K562 (cell line): ENCODE results near the gene FDX2. TPM values are rescaled to one million over a fixed set of nuclear protein-coding genes. Genes with fewer than 3 reads are reported as not detected.

Experiments
- ARID4B ChIP-seq: sonication (generic); formaldehyde crosslinking; IDR thresholded peaks from 2 replicates; pipeline ENCODE4 v1.8.0; 2022; ENCODE audit warnings: mild to moderate bottlenecking, missing genetic modification reagents
- BRD9 ChIP-seq: fragments of 450-650 bp; IDR thresholded peaks from 2 replicates; pipeline ENCODE4 v1.6.1; 2018; ENCODE audit warnings: low read depth; ENCODE audit not compliant: partially characterized antibody
- CBFA2T3 ChIP-seq: fragments of 450-650 bp; IDR thresholded peaks from 2 replicates; pipeline ENCODE4 v1.6.1; 2017
- CBFB ChIP-seq: sonication (generic); formaldehyde crosslinking; IDR thresholded peaks from 2 replicates; pipeline ENCODE4 v1.4.0; 2020; ENCODE audit warnings: mild to moderate bottlenecking, missing genetic modification reagents
- ETS2 ChIP-seq: IDR thresholded peaks from 2 replicates; pipeline ENCODE4 v1.6.1; 2016; ENCODE audit warnings: borderline replicate concordance, missing genetic modification characterization, mild to moderate bottlenecking, moderate library complexity, missing compliant biosample characterization; ENCODE audit not compliant: poor library complexity, severe bottlenecking
- HIVEP1 ChIP-seq: fragments of 250-450 bp; sonication (Bioruptor Pico); IDR thresholded peaks from 2 replicates; pipeline ENCODE4 v1.4.0; 2020; ENCODE audit warnings: mild to moderate bottlenecking
- IRF9 ChIP-seq: fragments of 450-650 bp; IDR thresholded peaks from 2 replicates; pipeline ENCODE4 v1.6.1; 2016; ENCODE audit warnings: missing biosample characterization, missing genetic modification characterization
- POLR2A ChIP-seq: fragments of 450-650 bp; conservative IDR thresholded peaks from 2 replicates; pipeline ENCODE4 v1.6.1; 2016
- RBBP5 ChIP-seq: fragments of 200-600 bp; sonication (generic); IDR thresholded peaks from 2 replicates; pipeline ENCODE4 v1.6.1; 2012; ENCODE audit warnings: borderline replicate concordance, mild to moderate bottlenecking, low read length, control low read depth, inconsistent platforms; ENCODE audit not compliant: insufficient read depth, poor library complexity, severe bottlenecking
- RBFOX2 ChIP-seq: fragments of 200-400 bp; formaldehyde crosslinking; IDR thresholded peaks from 2 replicates; pipeline ENCODE4 v1.6.1; 2017; ENCODE audit warnings: low read depth, mild to moderate bottlenecking, low read length, moderate library complexity
- RBM22 ChIP-seq: fragments of 200-400 bp; formaldehyde crosslinking; IDR thresholded peaks from 2 replicates; pipeline ENCODE4 v1.6.1; 2018; ENCODE audit warnings: low read length, low read depth; ENCODE audit not compliant: poor library complexity, severe bottlenecking
- SAP30 ChIP-seq: fragments of 200-600 bp; sonication (generic); IDR thresholded peaks from 2 replicates; pipeline ENCODE4 v1.6.1; 2012; ENCODE audit warnings: borderline replicate concordance, low read depth, mild to moderate bottlenecking, moderate library complexity, low read length, control low read depth, inconsistent platforms; ENCODE audit not compliant: insufficient read depth, poor library complexity, severe bottlenecking
- SIN3B ChIP-seq: fragments of 450-650 bp; IDR thresholded peaks from 2 replicates; pipeline ENCODE4 v1.6.1; 2017; ENCODE audit warnings: low read depth, mild to moderate bottlenecking, moderate library complexity
- SMAD1 ChIP-seq: fragments of 150-350 bp; IDR thresholded peaks from 2 replicates; pipeline ENCODE4 v1.6.1; 2014; ENCODE audit warnings: low read length, low read depth; ENCODE audit not compliant: partially characterized antibody
- ZFP1 ChIP-seq: fragments of 450-650 bp; formaldehyde crosslinking; IDR thresholded peaks from 2 replicates; pipeline ENCODE4 v1.4.0; 2020; ENCODE audit warnings: mild to moderate bottlenecking, mixed read lengths
- ZNF165 ChIP-seq: fragments of 250-450 bp; sonication (Bioruptor Pico); IDR thresholded peaks from 2 replicates; pipeline ENCODE4 v1.4.0; 2020; ENCODE audit warnings: borderline replicate concordance
- ZNF57 ChIP-seq: fragments of 450-650 bp; formaldehyde crosslinking; IDR thresholded peaks from 2 replicates; pipeline ENCODE4 v1.4.0; 2020; ENCODE audit warnings: mild to moderate bottlenecking, moderate library complexity
- polyA plus RNA-seq, 8 experiments: library from polyadenylated mRNA; depleted of rRNA in 4 of 8; stranded (reverse) in 5 of 8; unstranded in 3 of 8; fragments of >200 nt; fragmentation: Nextera tagmentation in 2 of 8; fragmentation: Illumina TruSeq in 1 of 8; extraction: Ambion mirVana in 2 of 8; extraction: Trizol in 1 of 8; gene quantifications; 2 replicates each; pipeline versions ENCODE4 v1.2.1 to v1.2.3, GENCODE V29; 2011 to 2014; ENCODE audit warnings: inconsistent platforms in 1 of 8, missing spikeins in 1 of 8
- total RNA-seq, 7 experiments: library from RNA; depleted of rRNA in 6 of 7; stranded (reverse); fragments of >200 nt in 6 of 7; fragmentation: Illumina TruSeq in 2 of 7; extraction: Trizol in 2 of 7; gene quantifications; 2 replicates each; pipeline versions ENCODE4 v1.2.1 to v1.2.3, GENCODE V29; 2011 to 2021; ENCODE audit warnings: low replicate concordance in 1 of 7
- TF ChIP-seq, protein P1 (sequence below): fragments of 450-650 bp; IDR thresholded peaks from 2 replicates; pipeline ENCODE4 v1.6.1; 2016; ENCODE audit warnings: low read depth, mild to moderate bottlenecking, moderate library complexity
- TF ChIP-seq, protein P2 (sequence below), 2 experiments: IDR thresholded peaks; 2 replicates each; pipeline ENCODE4 v1.6.1; 2011; ENCODE audit warnings: borderline replicate concordance in 1 of 2, control low read depth in 1 of 2, low read depth in 1 of 2, low read length in 1 of 2, mild to moderate bottlenecking in 1 of 2, mixed read lengths in 1 of 2, moderate library complexity in 1 of 2; ENCODE audit not compliant: insufficient read depth in 1 of 2, insufficient read length in 1 of 2, poor library complexity in 1 of 2, severe bottlenecking in 1 of 2; ENCODE audit errors: extremely low read depth in 1 of 2
- TF ChIP-seq, protein P3 (sequence below): sonication (generic); formaldehyde crosslinking; IDR thresholded peaks from 2 replicates; pipeline ENCODE4 v1.8.0; 2022; ENCODE audit warnings: missing genetic modification reagents, mild to moderate bottlenecking, moderate library complexity, borderline replicate concordance

Gene FDX2
- total and polyA plus RNA-seq, 9 of the 15 experiments (the other 6 are each of a cell fraction or from before 2014, with no cell fraction given): 2.5 to 49.8 (median 29.7) TPM

DNA sequence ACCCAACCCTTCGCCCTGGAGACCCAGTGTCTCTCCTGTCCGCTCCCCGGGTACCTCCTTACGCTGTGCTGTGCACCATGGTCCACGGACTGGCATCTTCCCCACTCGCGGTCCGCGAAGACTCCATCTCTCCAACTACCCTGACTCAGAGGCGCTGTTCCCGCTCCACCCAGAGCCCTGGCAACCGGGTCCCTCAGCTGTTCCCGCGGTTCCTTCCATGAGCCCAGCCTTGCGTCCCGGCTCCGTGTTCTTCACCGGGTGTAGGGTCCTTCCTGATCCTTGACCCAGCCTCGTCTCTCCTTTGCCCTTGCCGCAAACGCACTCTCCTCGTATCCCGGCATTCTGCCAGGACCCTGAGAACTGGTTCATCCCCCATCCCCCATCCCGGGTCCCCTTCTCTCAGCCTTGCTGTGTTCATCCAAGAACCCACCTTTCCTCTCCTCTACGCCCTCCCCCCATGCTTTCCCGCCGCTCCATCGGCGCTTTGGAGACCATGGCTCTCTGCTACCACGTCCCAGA is 25.4 kb downstream of the FDX2 start (continued):
- TF ChIP-seq, protein P1, sequence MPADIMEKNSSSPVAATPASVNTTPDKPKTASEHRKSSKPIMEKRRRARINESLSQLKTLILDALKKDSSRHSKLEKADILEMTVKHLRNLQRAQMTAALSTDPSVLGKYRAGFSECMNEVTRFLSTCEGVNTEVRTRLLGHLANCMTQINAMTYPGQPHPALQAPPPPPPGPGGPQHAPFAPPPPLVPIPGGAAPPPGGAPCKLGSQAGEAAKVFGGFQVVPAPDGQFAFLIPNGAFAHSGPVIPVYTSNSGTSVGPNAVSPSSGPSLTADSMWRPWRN: no peak
- TF ChIP-seq ZFP1 (CRISPR knock-in tag): no peak
- TF ChIP-seq SMAD1: peak; percentile 42
- peak; percentile 68 for TF ChIP-seq POLR2A
- no peak for TF ChIP-seq ZNF57
- peak; percentile 23 for TF ChIP-seq RBM22
- TF ChIP-seq, protein P2, sequence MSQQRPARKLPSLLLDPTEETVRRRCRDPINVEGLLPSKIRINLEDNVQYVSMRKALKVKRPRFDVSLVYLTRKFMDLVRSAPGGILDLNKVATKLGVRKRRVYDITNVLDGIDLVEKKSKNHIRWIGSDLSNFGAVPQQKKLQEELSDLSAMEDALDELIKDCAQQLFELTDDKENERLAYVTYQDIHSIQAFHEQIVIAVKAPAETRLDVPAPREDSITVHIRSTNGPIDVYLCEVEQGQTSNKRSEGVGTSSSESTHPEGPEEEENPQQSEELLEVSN (IDR thresholded peaks at IDR 0.05; ENCODE audit: borderline replicate concordance in 1 of 2, extremely low read depth in 1 of 2, insufficient read depth in 1 of 2, insufficient read length in 1 of 2, low read depth in 1 of 2, low read length in 1 of 2, poor library complexity in 1 of 2, severe bottlenecking in 1 of 2): peak in 1 of 2 experiments; percentile 5
- TF ChIP-seq HIVEP1 (CRISPR knock-in tag): no peak
- peak; percentile 5; the same call in 1 of the 2 replicates for TF ChIP-seq CBFB (CRISPR knock-in tag)
- TF ChIP-seq SAP30: peak; percentile 12
- TF ChIP-seq, protein P3, sequence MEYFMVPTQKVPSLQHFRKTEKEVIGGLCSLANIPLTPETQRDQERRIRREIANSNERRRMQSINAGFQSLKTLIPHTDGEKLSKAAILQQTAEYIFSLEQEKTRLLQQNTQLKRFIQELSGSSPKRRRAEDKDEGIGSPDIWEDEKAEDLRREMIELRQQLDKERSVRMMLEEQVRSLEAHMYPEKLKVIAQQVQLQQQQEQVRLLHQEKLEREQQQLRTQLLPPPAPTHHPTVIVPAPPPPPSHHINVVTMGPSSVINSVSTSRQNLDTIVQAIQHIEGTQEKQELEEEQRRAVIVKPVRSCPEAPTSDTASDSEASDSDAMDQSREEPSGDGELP (CRISPR knock-in tag): peak; percentile 27; the same call in 1 of the 2 replicates
- TF ChIP-seq RBFOX2: no peak
- TF ChIP-seq IRF9 (tag): no peak
- no peak for TF ChIP-seq BRD9
- peak; percentile 68 for TF ChIP-seq RBBP5
- 0 out of 2 replicates have a peak, but pooled peaks have one; percentile 41 for TF ChIP-seq ARID4B (CRISPR knock-in tag)
- TF ChIP-seq ETS2 (tag): no peak
- TF ChIP-seq ZNF165 (CRISPR knock-in tag): no peak
- no peak for TF ChIP-seq SIN3B
- no peak for TF ChIP-seq CBFA2T3
